Subcutaneous adipose tissue (tissue), 4 donors: ENCODE results near the gene ZBTB42. TPM values are rescaled to one million over a fixed set of nuclear protein-coding genes. Genes with fewer than 3 reads are reported as not detected.

Experiments
- total RNA-seq, 4 donors: library from RNA; depleted of rRNA; stranded (reverse); fragments of >200 nt; gene quantifications; one replicate each; pipeline ENCODE4 v1.1.0, GENCODE V29; 2016
- TF ChIP-seq, protein P1 (sequence below): fragments of 450-650 bp; IDR thresholded peaks from one replicate; pipeline ENCODE4 v1.5.1; 2016; ENCODE audit warnings: low read depth, mild to moderate bottlenecking, control low read depth, antibody characterized with exemption, moderate library complexity

ZBTB42 gene
- total RNA-seq, 4 donors from 2014 or later: 1.5 to 18.1 (median 3.1) TPM

DNA sequence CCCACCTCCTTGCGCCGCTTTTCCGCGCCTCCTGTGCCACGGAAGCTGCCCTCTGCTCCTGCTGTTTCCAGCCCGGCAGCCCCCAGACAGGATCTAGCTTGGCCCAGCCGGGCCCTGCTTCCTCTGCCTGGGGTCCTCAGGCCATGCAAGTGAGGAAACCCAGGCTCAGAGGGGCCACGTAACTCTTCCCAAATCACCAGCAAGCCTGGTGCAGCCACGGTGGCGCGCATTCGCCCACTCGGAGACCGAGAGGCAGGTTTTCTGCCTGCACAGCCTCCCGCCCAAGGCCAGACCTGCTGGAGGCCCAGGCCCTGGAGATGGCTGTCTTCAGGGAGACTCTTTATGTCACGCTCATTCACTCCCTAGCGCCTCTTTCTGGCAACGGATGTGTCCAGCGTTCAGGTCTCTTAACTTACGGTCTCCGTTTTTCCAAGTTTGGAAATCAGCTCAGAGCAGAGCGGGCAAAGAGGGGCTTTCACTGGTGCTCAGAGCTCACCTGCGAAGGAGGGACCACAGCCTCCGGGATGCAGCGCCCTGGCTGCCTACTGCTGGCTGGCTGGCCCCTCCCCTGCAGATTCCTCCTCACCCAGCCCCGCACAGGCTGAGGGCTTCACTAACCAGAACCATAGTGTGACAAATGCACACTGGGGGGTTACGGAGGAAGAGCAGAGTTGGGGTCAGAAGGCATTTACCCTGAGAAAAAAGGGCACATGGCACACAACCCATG is 43.6 kb downstream of the ZBTB42 start:
- TF ChIP-seq, protein P1, sequence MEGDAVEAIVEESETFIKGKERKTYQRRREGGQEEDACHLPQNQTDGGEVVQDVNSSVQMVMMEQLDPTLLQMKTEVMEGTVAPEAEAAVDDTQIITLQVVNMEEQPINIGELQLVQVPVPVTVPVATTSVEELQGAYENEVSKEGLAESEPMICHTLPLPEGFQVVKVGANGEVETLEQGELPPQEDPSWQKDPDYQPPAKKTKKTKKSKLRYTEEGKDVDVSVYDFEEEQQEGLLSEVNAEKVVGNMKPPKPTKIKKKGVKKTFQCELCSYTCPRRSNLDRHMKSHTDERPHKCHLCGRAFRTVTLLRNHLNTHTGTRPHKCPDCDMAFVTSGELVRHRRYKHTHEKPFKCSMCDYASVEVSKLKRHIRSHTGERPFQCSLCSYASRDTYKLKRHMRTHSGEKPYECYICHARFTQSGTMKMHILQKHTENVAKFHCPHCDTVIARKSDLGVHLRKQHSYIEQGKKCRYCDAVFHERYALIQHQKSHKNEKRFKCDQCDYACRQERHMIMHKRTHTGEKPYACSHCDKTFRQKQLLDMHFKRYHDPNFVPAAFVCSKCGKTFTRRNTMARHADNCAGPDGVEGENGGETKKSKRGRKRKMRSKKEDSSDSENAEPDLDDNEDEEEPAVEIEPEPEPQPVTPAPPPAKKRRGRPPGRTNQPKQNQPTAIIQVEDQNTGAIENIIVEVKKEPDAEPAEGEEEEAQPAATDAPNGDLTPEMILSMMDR: no peak

DNA sequence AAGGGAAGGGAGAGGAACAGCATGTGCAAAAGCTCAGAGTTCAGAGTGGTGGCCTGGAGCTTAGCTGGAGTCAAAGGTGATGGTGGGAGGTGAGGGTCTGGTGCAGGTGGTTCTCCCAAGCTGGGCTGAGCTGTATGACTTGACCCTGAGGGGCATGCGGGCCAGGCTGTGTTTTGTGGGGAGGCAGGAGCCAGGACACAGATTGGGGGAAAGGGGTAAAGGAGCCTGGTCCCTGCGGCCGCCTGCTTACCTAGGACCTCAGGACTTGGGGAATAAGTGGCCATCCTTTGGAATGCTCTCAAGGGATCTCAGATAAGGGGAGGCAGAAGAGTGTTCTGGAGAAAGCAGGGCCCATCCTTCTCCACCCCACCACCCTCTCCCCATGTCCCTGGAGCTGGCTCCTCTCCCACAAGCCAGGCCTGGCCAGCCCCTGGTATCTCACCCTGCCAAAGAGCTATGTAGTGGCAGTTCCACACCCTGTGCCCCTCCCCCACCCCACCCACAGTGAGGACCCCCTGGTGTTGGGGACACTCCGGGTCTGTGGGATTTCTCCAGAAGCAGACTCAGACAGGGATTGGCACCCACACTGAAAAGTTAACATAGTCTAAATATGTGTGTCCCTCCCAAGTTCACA is 44.2 kb downstream of the ZBTB42 start:
- TF ChIP-seq, protein P1: no peak

- TF ChIP-seq, protein P1: no peak
Measured at GRCh38 chr14:104845834-104846441, 45.0 kb downstream of the ZBTB42 start.

GRCh38 chr14:104852280-104852663 is 51.4 kb downstream of the ZBTB42 start:
- TF ChIP-seq, protein P1: no peak

Other genes starting within 250 kb of the ZBTB42 start
- 100 to 1,000 TPM in 1 of 4 donors, 10 to 100 TPM in 1, 1 to 10 TPM in 2; 6.0 to 333 (median 18.2) TPM for gene C14orf180, start 221.3 kb upstream of the ZBTB42 start, total RNA-seq
- gene TMEM179, start 196.3 kb upstream of the ZBTB42 start, total RNA-seq: not detected
- gene INF2, start 111.5 kb upstream of the ZBTB42 start, total RNA-seq: 100 to 1,000 TPM in 1 of 4 donors, 10 to 100 TPM in 3; 39.9 to 199 (median 72.4) TPM
- gene ADSS1, start 76.9 kb upstream of the ZBTB42 start, total RNA-seq: 10 to 100 TPM in 1 of 4 donors, 1 to 10 TPM in 3; 2.3 to 36.2 (median 7.3) TPM
- 100 to 1,000 TPM in 3 of 4 donors, 10 to 100 TPM in 1; 65.4 to 232 (median 169) TPM for gene SIVA1, start 48.0 kb upstream of the ZBTB42 start, total RNA-seq
- gene AKT1, start 5.4 kb upstream of the ZBTB42 start, total RNA-seq: 100 to 1,000 TPM in 3 of 4 donors, 10 to 100 TPM in 1; 70.9 to 264 (median 110) TPM
- 10 to 100 TPM in 2 of 4 donors, 1 to 10 TPM in 2; 5.6 to 23.9 (median 9.3) TPM for gene CEP170B, start 64.2 kb downstream of the ZBTB42 start, total RNA-seq
- 1 to 10 TPM in 1 of 4 donors, under 1 TPM in 1, not detected in 2; under 0.01 to 1.3 TPM for gene PLD4, start 123.8 kb downstream of the ZBTB42 start, total RNA-seq
- 10 to 100 TPM; 36.9 to 77.5 (median 43.9) TPM for gene AHNAK2, start 177.3 kb downstream of the ZBTB42 start, total RNA-seq
- 1 to 10 TPM; 1.4 to 7.9 (median 3.6) TPM for gene CLBA1, start 184.7 kb downstream of the ZBTB42 start, total RNA-seq
- gene CDCA4, start 220.0 kb downstream of the ZBTB42 start, total RNA-seq: 1 to 10 TPM; 4.0 to 6.6 (median 6.3) TPM